Lung (tissue), 12 donors: ENCODE measurements around the gene PLCG2. TPM values are rescaled to one million over a fixed set of nuclear protein-coding genes. Genes with fewer than 3 reads are reported as not detected.

Experiments
- ATAC-seq: fragments of 200-7000 bp; cut with Tn5 transposase; one replicate; pipeline ENCODE4 v1.9.1; 2020; ENCODE audit warnings: moderate number of reproducible peaks; ENCODE audit not compliant: insufficient read depth, low FRiP score
- DNase-seq, 3 donors: peaks; one replicate each; pipeline ENCODE4 v3.0.0-alpha.2; 2013 to 2017
- H3K27ac ChIP-seq, 2 donors: one replicate each; pipeline ENCODE4 v1.5.1; 2013; ENCODE audit warnings: mild to moderate bottlenecking in 2 of 2, moderate library complexity in 2 of 2, control low read depth in 1 of 2, inconsistent platforms in 1 of 2, low read depth in 1 of 2, low read length in 1 of 2
- H3K27me3 ChIP-seq, 3 donors: one replicate each; pipeline ENCODE4 v1.5.1; 2013; ENCODE audit warnings: low read length in 2 of 3; ENCODE audit not compliant: control insufficient read depth in 3 of 3, insufficient read depth in 3 of 3
- H3K36me3 ChIP-seq, 4 donors: one replicate each; pipeline ENCODE4 v1.5.1; 2013; ENCODE audit warnings: low read length in 4 of 4, mild to moderate bottlenecking in 1 of 4, moderate library complexity in 1 of 4; ENCODE audit not compliant: control insufficient read depth in 4 of 4, insufficient read depth in 4 of 4
- H3K4me1 ChIP-seq, 5 donors: one replicate each; pipeline ENCODE4 v1.5.1; 2013; ENCODE audit warnings: low read length in 5 of 5, mild to moderate bottlenecking in 2 of 5, moderate library complexity in 1 of 5; ENCODE audit not compliant: control insufficient read depth in 5 of 5, insufficient read depth in 5 of 5
- H3K4me3 ChIP-seq: one replicate; pipeline ENCODE4 v1.5.1; 2013; ENCODE audit warnings: mild to moderate bottlenecking, control low read depth, moderate library complexity
- H3K9ac ChIP-seq, 2 donors: one replicate each; pipeline ENCODE4 v1.5.1; 2013; ENCODE audit warnings: low read length in 2 of 2, control low read depth in 1 of 2; ENCODE audit not compliant: insufficient read depth in 1 of 2
- H3K9me3 ChIP-seq, 4 donors: one replicate each; pipeline ENCODE4 v1.5.1; 2013; ENCODE audit warnings: low read length in 3 of 4, mild to moderate bottlenecking in 1 of 4, moderate library complexity in 1 of 4; ENCODE audit not compliant: control insufficient read depth in 4 of 4, insufficient read depth in 3 of 4
- WGBS, 2 donors: extraction: QIAGEN DNeasy Blood & Tissue Kit; methylation state at CpG; one replicate each; pipeline ENCODE4 v1.1.7; 2013; 5-methylcytosine and 5-hydroxymethylcytosine counted together
- polyA plus RNA-seq, 2 donors: library from polyadenylated mRNA; stranded (reverse); fragments of 200-250 nt; gene quantifications; one replicate each; pipeline ENCODE4 v1.2.1, GENCODE V29; 2013
- total RNA-seq, 2 donors: library from RNA; depleted of rRNA in 1 of 2; stranded (reverse); fragments of >200 nt in 1 of 2; gene quantifications; one replicate each; pipeline ENCODE4 v1.2.1, GENCODE V29; 2014 to 2021
- TF ChIP-seq, protein P1 (sequence below): IDR thresholded peaks from 2 replicates; pipeline ENCODE4 v1.5.1; 2012; ENCODE audit warnings: mild to moderate bottlenecking; ENCODE audit errors: control extremely low read depth, extremely low read depth
- donor health status: control.
- donor health status: control.
- donor health status: Bipolar disorder and iron deficiency.
- donor health status: healthy.
- donor health status: DM: yes; HTN: yes; CAD: no.

PLCG2 gene
- total and polyA plus RNA-seq, 4 donors = 8.8 to 41.0 (median 29.4) TPM

DNA sequence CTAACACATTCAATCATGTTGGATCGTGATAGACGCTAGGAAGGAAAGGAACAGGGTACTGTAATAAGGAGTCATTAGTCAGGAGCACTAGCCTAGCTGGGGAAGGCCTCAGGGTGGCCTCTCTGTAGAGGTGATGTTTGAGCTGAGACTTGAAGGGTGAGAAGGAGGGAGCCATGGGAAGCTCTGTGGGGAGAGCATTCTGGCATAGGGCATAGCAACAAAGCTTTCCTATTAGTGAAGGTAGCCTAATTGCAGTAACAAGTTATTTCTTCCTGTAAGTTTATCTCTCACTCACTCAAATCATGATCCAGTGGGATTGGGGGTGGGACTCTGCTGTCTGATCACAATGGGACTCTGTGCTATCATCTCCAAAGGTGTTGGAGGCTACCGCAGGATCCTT is 16.1 kb downstream of the PLCG2 start:
- H3K9ac ChIP-seq = no peak overlapping the region
- H3K36me3 ChIP-seq = no peaks in the 10 kb centered on the region
- 89 to 91% methylated on average over 3 of the region's 3 CpGs for WGBS, 2 donors
- peaks cover 0 to 5% (median 0%) of the 10 kb centered on the region in 5 donors for H3K4me1 ChIP-seq
- no peak overlapping the region for H3K27ac ChIP-seq
- no peak for ATAC-seq
- TF ChIP-seq, protein P1, sequence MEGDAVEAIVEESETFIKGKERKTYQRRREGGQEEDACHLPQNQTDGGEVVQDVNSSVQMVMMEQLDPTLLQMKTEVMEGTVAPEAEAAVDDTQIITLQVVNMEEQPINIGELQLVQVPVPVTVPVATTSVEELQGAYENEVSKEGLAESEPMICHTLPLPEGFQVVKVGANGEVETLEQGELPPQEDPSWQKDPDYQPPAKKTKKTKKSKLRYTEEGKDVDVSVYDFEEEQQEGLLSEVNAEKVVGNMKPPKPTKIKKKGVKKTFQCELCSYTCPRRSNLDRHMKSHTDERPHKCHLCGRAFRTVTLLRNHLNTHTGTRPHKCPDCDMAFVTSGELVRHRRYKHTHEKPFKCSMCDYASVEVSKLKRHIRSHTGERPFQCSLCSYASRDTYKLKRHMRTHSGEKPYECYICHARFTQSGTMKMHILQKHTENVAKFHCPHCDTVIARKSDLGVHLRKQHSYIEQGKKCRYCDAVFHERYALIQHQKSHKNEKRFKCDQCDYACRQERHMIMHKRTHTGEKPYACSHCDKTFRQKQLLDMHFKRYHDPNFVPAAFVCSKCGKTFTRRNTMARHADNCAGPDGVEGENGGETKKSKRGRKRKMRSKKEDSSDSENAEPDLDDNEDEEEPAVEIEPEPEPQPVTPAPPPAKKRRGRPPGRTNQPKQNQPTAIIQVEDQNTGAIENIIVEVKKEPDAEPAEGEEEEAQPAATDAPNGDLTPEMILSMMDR = no peak
- H3K9me3 ChIP-seq = no peaks in the 10 kb centered on the region
- H3K27me3 ChIP-seq = no peaks in the 10 kb centered on the region
- DNase-seq = no peak
- no peak overlapping the region for H3K4me3 ChIP-seq

DNA sequence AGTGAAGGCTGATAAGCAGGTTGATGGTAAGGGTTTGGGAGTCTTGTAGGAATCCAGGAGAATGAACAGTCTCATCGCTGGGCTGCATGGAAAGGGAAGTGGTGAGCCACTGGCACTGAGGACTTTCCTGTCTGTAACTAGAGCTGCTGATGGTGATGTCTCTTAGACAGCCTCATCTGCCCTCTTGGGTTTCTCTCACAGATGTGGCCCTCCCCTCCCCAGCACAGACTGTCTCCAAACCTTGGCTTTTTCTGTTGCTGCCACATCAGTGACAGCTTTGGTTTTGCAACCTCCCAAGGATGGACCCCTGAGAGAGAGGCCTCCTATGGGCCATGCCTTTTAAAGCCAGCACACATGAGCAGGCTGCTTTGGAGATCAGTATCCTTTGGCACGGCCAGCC is 16.9 kb downstream of the PLCG2 start:
- Histone ChIP-seq H3K9ac (no peak overlapping the region), H3K36me3 (no peaks in the 10 kb centered on the region), H3K4me1 (peaks cover 0 to 5% (median 0%) of the 10 kb centered on the region in 5 donors), H3K4me3 (no peak overlapping the region), H3K27me3 (no peaks in the 10 kb centered on the region), H3K27ac (no peak overlapping the region), H3K9me3 (no peaks in the 10 kb centered on the region)
- no peak for ATAC-seq
- DNase-seq = no peak
- TF ChIP-seq, protein P1 = no peak
- 55 to 79% methylated on average over 2 of the region's 2 CpGs for WGBS, 2 donors

DNA sequence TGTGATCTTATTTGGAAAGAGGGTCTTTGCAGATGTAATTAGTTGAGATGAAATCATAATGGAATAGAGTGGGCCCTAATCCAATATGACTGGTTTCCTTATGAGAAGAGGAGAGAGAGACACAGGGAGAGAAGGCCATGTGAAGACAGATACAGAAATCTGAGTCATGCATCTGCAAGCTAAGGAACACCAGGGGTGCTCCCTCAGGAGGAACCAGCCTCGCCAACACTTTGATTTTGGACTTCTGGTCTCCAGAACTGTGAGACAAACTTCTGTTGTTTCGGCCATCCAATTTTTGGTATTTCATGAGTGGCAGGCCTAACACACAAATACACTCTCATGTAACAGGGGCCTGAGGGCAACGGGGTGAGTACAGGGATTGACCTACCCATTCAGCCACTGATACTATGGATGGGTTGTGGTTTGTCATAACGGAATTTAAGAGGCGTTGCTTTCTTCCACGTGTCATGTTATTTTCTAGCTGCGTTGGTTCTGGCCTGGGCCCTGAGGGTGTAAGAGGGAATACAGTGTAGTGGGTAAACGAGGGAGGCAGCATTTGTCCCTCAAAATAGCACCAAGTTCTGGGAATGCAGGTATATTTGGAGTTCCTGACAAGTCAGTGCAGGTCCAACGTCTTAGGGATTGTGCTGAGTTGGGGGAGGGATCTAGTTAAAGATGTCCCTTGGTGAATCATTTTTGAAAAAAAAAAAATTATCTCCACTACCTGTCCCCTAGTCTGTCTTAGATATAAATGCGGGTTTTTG is 17.7 kb downstream of the PLCG2 start:
- 77 to 81% methylated on average over 10 of the region's 10 CpGs for WGBS, 2 donors
- Histone ChIP-seq H3K27ac (no peak overlapping the region), H3K27me3 (no peaks in the 10 kb centered on the region), H3K4me1 (peaks cover 0 to 5% (median 0%) of the 10 kb centered on the region in 5 donors), H3K9me3 (no peaks in the 10 kb centered on the region), H3K36me3 (no peaks in the 10 kb centered on the region), H3K9ac (no peak overlapping the region), H3K4me3 (no peak overlapping the region)
- ATAC-seq (no peak), DNase-seq (no peak)
- TF ChIP-seq, protein P1 = no peak
